Measurements from ENCODE around the gene CRBN. TPM values are rescaled to one million over a fixed set of nuclear protein-coding genes. Genes with fewer than 3 reads are reported as not detected.

The CRBN gene
- 46.6 TPM for total RNA-seq
- long read RNA-seq, transcript CRBN-201 (11 exons, 2,206 nt): major isoform, 21 of 34 reads
- long read RNA-seq, partial matches to known transcripts: 0 of 34 reads
- long read RNA-seq, other reads (novel, unspliced or antisense): 11 of 34 reads

- ATAC-seq (peak; percentile 99), DNase-seq (ENCODE audit: missing footprints) (peak; percentile 94)
- intact Hi-C loops (cut with DNase I): loop anchor here (10.0 kb wide), 1 partner anchor 55 kb away; the partner anchor contains the start of gene TRNT1
Observed at GRCh38 chr3:3179407-3180094, at the start of gene CRBN. CRBN (minus strand) TSS chr3:3179691; CDS start chr3:3179687, 4 bp downstream.

- intact Hi-C loops (cut with DNase I): no loop called here
- no peak for DNase-seq (ENCODE audit: missing footprints)
- peak; percentile 84 for ATAC-seq
Observed at GRCh38 chr3:3227640-3228039, 48.1 kb upstream of the CRBN start.

DNA sequence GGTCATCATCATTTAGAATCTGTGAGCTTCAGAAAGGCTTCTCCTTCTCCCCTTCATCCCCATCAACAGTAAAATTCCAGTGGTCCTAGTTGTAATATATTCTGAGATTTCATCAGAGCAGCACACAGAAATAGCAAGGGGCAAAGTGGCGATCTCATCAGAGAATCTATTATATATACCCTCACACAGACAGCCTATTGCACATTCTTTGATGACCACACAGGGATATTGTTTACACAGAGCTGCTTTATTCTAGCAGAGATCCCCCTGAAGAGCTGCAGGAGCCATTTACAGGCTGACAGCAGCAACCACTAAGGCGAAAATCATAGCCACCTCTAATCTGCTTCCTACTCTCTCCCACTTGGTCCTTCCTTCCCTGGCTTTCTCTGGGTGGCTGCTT is 42.0 kb upstream of the CRBN start:
- intact Hi-C loops (cut with DNase I): no loop called here
- no peak for ATAC-seq
- DNase-seq (ENCODE audit: missing footprints): no peak

DNA sequence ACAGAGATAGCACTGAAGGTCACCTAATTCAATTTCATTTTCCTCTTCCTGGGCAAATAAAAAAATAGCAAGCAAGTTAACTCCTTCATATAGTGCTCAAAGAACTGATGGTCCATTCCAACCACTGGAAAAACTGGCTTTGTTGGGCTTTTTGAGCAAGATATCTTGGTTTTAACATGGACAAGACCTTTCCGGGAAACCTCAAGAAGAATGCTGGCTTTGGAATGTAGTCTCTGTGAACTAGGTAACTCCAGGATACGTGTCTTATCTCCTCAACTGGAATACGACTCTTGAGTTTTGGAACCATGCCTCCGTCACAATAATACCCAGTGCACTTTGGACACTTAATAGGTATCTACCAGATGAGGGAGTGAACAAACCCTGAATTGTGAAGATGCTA is 36.9 kb upstream of the CRBN start:
- no peak for ATAC-seq

DNA sequence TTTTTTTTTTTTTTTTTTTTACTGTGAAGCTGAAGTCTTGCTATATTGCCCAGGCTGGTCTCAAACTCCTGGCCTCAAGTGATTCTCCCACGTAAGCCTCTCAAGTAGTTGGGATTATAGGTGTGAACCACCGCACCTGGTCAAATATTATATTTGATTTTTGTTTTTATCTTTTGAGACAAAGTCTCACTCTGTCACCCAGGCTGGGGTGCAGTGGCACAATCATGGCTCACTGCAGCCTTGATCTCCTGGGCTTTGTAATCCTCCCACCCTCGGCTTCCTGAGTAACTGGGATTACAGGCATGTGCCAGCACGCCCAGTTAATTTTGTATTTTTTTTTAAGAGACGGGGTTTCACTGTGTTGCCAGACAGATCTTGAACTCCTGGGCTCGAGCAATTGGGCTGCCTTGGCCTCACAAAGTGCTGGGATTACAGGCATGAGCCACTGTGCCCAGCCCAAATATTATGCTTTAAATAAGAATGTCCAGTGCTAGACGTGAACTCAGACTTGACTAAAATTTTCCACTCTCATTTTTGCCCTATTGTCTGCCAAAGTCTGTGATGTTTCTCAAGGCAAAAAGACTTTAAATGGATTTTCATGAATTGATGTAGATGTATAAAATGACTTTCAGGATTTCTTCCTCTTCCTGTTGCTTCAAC is 33.4 kb upstream of the CRBN start:
- intact Hi-C loops (cut with DNase I): no loop called here
- no peak for ATAC-seq
- no peak for DNase-seq (ENCODE audit: missing footprints)

More for the DNA sequence above, 36.9 kb upstream of the CRBN start:
- intact Hi-C loops (cut with DNase I): no loop called here
- no peak for DNase-seq (ENCODE audit: missing footprints)

DNA sequence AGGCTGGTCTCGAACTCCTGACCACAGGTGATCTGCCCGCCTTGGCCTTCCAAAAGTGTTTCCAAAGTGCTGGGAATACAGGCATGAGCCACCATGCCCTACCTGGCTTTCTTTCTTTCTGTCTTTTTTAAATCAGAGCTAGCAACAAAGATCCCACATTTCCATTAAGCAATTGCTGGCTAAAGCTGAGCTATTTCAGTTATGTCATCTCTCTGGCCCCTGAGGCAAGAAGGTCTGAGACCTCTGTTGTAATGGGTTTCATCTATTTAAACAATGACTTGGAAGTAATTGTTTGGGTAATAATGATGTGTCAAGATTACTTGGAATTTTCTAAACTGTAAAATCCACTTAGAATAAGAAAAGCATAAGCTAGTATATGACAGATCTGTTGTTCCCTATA is 30.2 kb upstream of the CRBN start:
- intact Hi-C loops (cut with DNase I): no loop called here

DNA sequence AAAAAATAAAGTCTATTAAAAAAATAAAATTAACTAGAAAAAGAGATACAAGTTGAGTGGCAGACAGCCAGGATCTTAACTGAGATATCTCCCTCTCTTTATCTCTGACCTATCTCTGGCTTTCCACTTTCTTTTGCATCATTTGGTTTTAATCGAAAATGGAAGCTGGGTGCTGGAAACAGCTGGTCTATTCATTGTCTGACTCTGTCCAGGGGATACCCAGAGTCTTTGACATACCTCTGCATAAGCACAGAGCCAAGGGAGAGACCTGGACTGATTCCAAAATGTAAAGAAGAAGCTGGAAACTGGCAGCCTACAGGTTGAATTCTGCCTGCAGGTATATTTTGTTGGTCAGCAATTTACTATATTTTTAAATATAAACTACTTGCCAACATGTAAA is 29.6 kb upstream of the CRBN start:
- intact Hi-C loops (cut with DNase I): no loop called here
- ATAC-seq: no peak
- DNase-seq (ENCODE audit: missing footprints): no peak

More for the DNA sequence above, 30.2 kb upstream of the CRBN start:
- DNase-seq (ENCODE audit: missing footprints): no peak
- no peak for ATAC-seq

GRCh38 chr3:3201611-3202010 is 22.1 kb upstream of the CRBN start:
- intact Hi-C loops (cut with DNase I): loop anchor here (2.0 kb wide), 1 partner anchor 797 kb away; no protein-coding TSS in a partner anchor
- DNase-seq (ENCODE audit: missing footprints) (no peak), ATAC-seq (no peak)

GRCh38 chr3:3200632-3201212 is 21.2 kb upstream of the CRBN start:
- no peak for ATAC-seq

GRCh38 chr3:3199306-3199705 is 19.8 kb upstream of the CRBN start:
- no peak for DNase-seq (ENCODE audit: missing footprints)
- intact Hi-C loops (cut with DNase I): no loop called here
- no peak for ATAC-seq

More at GRCh38 chr3:3200632-3201212, 21.2 kb upstream of the CRBN start:
- no peak for DNase-seq (ENCODE audit: missing footprints)
- intact Hi-C loops (cut with DNase I): loop anchor here (1.0 to 2.0 kb wide), 2 partner anchors 798 to 1090 kb away; no protein-coding TSS in a partner anchor

- ATAC-seq (no peak), DNase-seq (ENCODE audit: missing footprints) (no peak)
- intact Hi-C loops (cut with DNase I): no loop called here
Observed at GRCh38 chr3:3196148-3196861, 16.8 kb upstream of the CRBN start.

GRCh38 chr3:3194861-3195260 is 15.4 kb upstream of the CRBN start:
- intact Hi-C loops (cut with DNase I): no loop called here

GRCh38 chr3:3192286-3192675 is 12.8 kb upstream of the CRBN start:
- no peak for ATAC-seq
- intact Hi-C loops (cut with DNase I): no loop called here
- no peak for DNase-seq (ENCODE audit: missing footprints)

More at GRCh38 chr3:3194861-3195260, 15.4 kb upstream of the CRBN start:
- ATAC-seq: no peak
- DNase-seq (ENCODE audit: missing footprints): no peak

DNA sequence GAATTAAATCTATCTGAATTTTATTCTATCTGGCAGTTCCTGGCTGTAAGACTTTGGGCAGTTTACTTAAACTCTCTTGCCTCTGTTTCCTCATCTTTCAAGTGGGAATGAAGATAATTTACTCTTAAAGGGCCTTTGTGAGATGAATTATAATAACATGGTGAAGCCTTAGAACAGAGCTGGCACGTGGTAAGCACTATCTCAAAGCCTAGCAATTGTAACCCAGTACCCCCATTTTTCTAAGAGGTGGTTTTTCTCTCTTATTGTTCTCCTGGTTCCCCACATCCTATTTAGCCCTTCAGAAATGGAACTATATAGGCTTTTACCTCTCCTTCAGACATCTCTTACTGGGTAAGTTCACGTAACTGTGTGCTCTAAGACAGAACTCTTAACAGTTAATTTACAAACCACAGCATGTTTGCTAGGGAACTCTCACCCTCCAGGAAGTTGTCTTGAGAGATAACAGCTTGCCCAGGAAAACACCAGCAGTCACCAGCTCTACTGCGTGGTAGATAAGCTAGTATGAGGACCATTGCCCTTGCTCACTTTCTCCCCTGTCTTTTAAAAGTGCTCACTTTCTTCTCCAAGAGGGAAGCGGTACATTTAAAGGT is 12.3 kb upstream of the CRBN start:
- intact Hi-C loops (cut with DNase I): no loop called here
- no peak for ATAC-seq
- DNase-seq (ENCODE audit: missing footprints): no peak

GRCh38 chr3:3189961-3190360 is 10.5 kb upstream of the CRBN start:
- no peak for ATAC-seq
- intact Hi-C loops (cut with DNase I): no loop called here
- DNase-seq (ENCODE audit: missing footprints): no peak

GRCh38 chr3:3189102-3189727 is 9.7 kb upstream of the CRBN start:
- peak; percentile 28 for ATAC-seq
- intact Hi-C loops (cut with DNase I): no loop called here
- DNase-seq (ENCODE audit: missing footprints): no peak

DNA sequence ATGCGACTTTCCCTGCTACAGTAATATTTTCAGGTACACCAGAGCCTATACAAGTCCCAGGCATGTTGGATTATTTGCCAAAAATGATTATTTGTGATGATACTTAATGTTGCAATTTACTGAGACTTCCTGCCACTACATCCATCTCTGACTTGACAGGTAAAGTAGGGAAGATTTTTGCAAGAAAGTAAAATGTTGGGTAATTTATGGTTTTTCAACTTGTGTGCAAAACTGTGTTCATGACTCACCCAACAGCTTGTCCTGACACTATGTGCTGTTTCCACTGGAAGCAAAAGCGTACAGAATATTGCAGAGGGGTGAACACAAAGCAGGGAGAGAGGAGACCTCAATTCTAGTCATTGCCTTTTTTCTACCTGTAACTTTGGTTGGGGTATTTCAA is 5.4 kb upstream of the CRBN start:
- DNase-seq (ENCODE audit: missing footprints): no peak
- no peak for ATAC-seq
- intact Hi-C loops (cut with DNase I): no loop called here

- ATAC-seq (no peak), DNase-seq (ENCODE audit: missing footprints) (no peak)
- intact Hi-C loops (cut with DNase I): no loop called here
Observed at GRCh38 chr3:3180456-3180855, 965 bp upstream of the CRBN start.
